Stomach smooth muscle (tissue), 2 donors: ENCODE measurements around the gene POLA1.

ENCODE experiments used
- H3K27ac ChIP-seq: one replicate; pipeline ENCODE4 v1.7.0; 2013; ENCODE audit warnings: mild to moderate bottlenecking, low read length, inconsistent platforms
- H3K27me3 ChIP-seq, 2 donors: one replicate each; pipeline ENCODE4 v1.7.0; 2013; ENCODE audit warnings: low read length in 2 of 2; ENCODE audit not compliant: insufficient read depth in 2 of 2, control insufficient read depth in 1 of 2
- H3K36me3 ChIP-seq, 2 donors: one replicate each; pipeline ENCODE4 v1.7.0; 2013; ENCODE audit warnings: low read length in 2 of 2; ENCODE audit not compliant: control insufficient read depth in 2 of 2, insufficient read depth in 2 of 2
- H3K4me1 ChIP-seq: one replicate; pipeline ENCODE4 v1.7.0; 2013; ENCODE audit warnings: low read length; ENCODE audit not compliant: control insufficient read depth, insufficient read depth
- H3K4me3 ChIP-seq, 2 donors: one replicate each; pipeline ENCODE4 v1.7.0; 2013; ENCODE audit warnings: low read length in 2 of 2
- H3K9ac ChIP-seq, 2 donors: one replicate each; pipeline ENCODE4 v1.7.0; 2013; ENCODE audit warnings: low read length in 2 of 2, mild to moderate bottlenecking in 1 of 2
- H3K9me3 ChIP-seq, 2 donors: one replicate each; pipeline ENCODE4 v1.7.0; 2013; ENCODE audit warnings: low read length in 2 of 2; ENCODE audit not compliant: control insufficient read depth in 2 of 2
- donor health status: healthy.
- donor health status: Pancreatic carcinoma.

The POLA1 gene

GRCh38 chrX:24659646-24660045 is 34.1 kb upstream of the POLA1 start:
- Histone ChIP-seq H3K27ac (no peak overlapping the region), H3K9ac (no peak overlapping the region), H3K4me1 (no peaks in the 10 kb centered on the region), H3K9me3 (no peaks in the 10 kb centered on the region), H3K27me3 (peaks cover 0 to 2% of the 10 kb centered on the region in 2 donors), H3K36me3 (no peaks in the 10 kb centered on the region), H3K4me3 (no peak overlapping the region)

DNA sequence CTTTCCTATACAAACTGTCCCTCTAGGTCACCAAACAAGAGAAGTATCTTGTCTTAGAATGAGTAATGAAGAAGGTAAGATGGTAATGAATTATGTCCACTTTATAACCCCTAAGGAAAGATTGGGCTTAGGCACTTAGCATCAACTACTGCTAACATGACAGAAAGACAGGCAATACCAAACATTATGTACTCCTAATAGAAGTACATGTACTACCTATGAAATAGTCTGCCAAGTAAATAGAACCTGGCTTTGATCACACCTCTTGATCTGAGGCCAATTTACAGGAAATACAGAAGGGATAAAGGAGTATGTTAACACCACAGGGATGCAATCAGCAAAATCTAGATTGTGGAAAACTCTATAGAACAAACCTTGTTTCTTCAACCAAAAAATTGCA is 32.4 kb upstream of the POLA1 start:
- peaks cover 0 to 2% of the 10 kb centered on the region in 2 donors for H3K27me3 ChIP-seq
- H3K9me3 ChIP-seq, result no peaks in the 10 kb centered on the region
- H3K4me1 ChIP-seq, result no peaks in the 10 kb centered on the region
- H3K27ac ChIP-seq, result no peak overlapping the region
- no peak overlapping the region for H3K9ac ChIP-seq
- H3K36me3 ChIP-seq, result no peaks in the 10 kb centered on the region
- no peak overlapping the region for H3K4me3 ChIP-seq

GRCh38 chrX:24662352-24662751 is 31.4 kb upstream of the POLA1 start:
- H3K36me3 ChIP-seq, result no peaks in the 10 kb centered on the region
- H3K27me3 ChIP-seq, result peaks cover 0 to 2% of the 10 kb centered on the region in 2 donors
- no peak overlapping the region for H3K27ac ChIP-seq
- no peaks in the 10 kb centered on the region for H3K9me3 ChIP-seq
- H3K9ac ChIP-seq, result no peak overlapping the region
- H3K4me3 ChIP-seq, result no peak overlapping the region
- H3K4me1 ChIP-seq, result no peaks in the 10 kb centered on the region

- H3K9me3 ChIP-seq, result no peaks in the 10 kb centered on the region
- H3K9ac ChIP-seq, result no peak overlapping the region
- H3K4me1 ChIP-seq, result no peaks in the 10 kb centered on the region
- no peaks in the 10 kb centered on the region for H3K27me3 ChIP-seq
- H3K4me3 ChIP-seq, result no peak overlapping the region
- H3K27ac ChIP-seq, result no peak overlapping the region
- no peaks in the 10 kb centered on the region for H3K36me3 ChIP-seq
Measured at GRCh38 chrX:24668111-24668510, 25.6 kb upstream of the POLA1 start.

GRCh38 chrX:24672701-24673190 is 21.0 kb upstream of the POLA1 start:
- no peaks in the 10 kb centered on the region for H3K36me3 ChIP-seq
- H3K9ac ChIP-seq, result no peak overlapping the region
- no peaks in the 10 kb centered on the region for H3K4me1 ChIP-seq
- H3K9me3 ChIP-seq, result no peaks in the 10 kb centered on the region
- no peak overlapping the region for H3K27ac ChIP-seq
- H3K27me3 ChIP-seq, result peaks cover 0 to 4% of the 10 kb centered on the region in 2 donors
- H3K4me3 ChIP-seq, result no peak overlapping the region

DNA sequence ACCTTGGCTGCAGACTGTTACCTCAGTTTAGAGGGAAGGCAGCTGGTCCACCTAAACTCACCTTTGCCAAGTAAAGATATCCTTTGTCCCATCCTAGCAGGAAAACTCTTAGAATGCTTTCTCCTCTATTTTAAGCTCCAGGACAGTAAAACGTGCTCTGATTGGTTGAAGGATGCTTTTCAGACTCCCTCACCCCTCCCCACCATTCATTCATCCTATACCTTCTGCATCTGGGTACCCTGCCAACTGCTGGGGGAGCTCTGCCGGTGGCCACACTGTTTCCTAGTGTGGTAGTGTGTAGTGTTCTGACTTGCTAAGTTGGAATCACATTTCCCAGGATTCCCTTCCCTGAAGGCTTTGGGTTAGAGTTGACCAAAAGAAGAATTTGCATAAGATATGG is 20.3 kb upstream of the POLA1 start:
- H3K4me1 ChIP-seq, result no peaks in the 10 kb centered on the region
- no peaks in the 10 kb centered on the region for H3K36me3 ChIP-seq
- H3K9me3 ChIP-seq, result no peaks in the 10 kb centered on the region
- H3K9ac ChIP-seq, result no peak overlapping the region
- no peak overlapping the region for H3K27ac ChIP-seq
- peaks cover 0 to 4% of the 10 kb centered on the region in 2 donors for H3K27me3 ChIP-seq
- H3K4me3 ChIP-seq, result no peak overlapping the region

DNA sequence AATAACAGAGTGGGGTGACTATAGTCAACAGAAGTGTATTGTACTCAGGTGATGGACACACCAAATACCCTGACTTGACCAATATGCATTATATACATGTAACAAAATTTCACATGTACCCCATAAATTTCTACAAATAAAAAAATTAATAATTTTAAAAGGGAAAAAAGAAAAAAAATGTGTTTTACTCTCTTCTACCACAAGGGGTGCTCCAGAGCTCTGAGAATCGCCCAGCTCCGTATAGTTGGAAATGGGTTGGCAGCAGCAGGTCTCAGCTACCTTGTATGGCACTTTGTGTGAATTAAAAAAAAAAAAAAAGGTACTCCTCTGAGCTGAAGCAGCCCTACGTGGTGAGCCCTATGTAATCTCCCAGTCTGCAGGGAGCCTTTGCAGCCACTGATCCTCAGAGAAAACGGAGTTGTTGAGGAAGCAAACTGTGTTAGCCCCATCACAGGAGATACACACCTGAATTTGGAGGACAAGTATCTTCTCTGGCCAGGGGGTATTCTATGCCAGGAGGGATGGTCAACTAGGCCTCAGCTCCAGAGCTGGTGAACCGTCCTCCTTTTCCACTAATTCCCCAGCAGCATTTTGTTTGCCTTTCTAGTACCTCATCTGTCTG is 17.2 kb upstream of the POLA1 start:
- H3K9ac ChIP-seq, result no peak overlapping the region
- no peaks in the 10 kb centered on the region for H3K4me1 ChIP-seq
- no peaks in the 10 kb centered on the region for H3K36me3 ChIP-seq
- H3K4me3 ChIP-seq, result no peak overlapping the region
- H3K27ac ChIP-seq, result no peak overlapping the region
- H3K9me3 ChIP-seq, result no peaks in the 10 kb centered on the region
- H3K27me3 ChIP-seq, result peaks cover 0 to 4% of the 10 kb centered on the region in 2 donors

DNA sequence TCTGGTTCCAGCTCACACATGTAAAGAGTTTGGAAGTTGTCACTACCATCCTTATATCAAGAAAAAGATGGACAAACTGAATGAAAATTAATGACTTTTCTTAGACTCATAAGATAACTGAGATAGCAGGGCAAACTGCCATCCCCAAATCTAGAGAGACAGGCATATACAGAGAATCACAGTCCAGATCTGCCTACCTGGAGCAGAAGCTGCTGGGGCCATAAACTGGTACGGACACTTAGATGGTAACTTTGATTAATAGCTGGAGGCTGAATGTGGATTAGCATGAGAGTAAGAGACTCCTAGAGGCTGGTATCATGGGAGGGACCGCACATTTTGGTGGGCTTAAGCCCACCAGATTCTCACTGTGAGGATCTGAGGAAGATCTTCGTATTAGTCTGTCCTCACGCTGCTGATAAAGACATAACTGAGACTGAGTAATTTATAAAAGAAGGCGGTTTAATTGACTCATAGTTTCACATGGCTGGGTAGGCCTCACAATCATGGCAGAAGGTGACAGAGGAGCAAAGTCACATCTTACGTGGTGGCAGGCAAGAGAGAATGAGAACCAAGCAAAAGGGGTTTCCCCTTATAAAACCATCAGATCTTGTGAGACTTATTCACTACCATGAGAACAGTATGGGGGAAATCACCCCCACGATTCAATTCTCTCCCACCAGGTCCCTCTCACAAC is 10.8 kb upstream of the POLA1 start:
- Histone ChIP-seq H3K4me3 (no peak overlapping the region), H3K36me3 (no peaks in the 10 kb centered on the region)

GRCh38 chrX:24684048-24684447 is 9.7 kb upstream of the POLA1 start:
- H3K4me1 ChIP-seq, result no peaks in the 10 kb centered on the region
- peaks cover 0 to 2% of the 10 kb centered on the region in 2 donors for H3K27me3 ChIP-seq
- H3K4me3 ChIP-seq, result no peak overlapping the region
- H3K27ac ChIP-seq, result no peak overlapping the region
- no peak overlapping the region for H3K9ac ChIP-seq
- no peaks in the 10 kb centered on the region for H3K36me3 ChIP-seq
- no peaks in the 10 kb centered on the region for H3K9me3 ChIP-seq

More for the DNA sequence above, 10.8 kb upstream of the POLA1 start:
- Histone ChIP-seq H3K4me1 (no peaks in the 10 kb centered on the region), H3K9ac (no peak overlapping the region), H3K27me3 (peaks cover 0 to 2% of the 10 kb centered on the region in 2 donors), H3K9me3 (no peaks in the 10 kb centered on the region), H3K27ac (no peak overlapping the region)

- Histone ChIP-seq H3K4me3 (no peak overlapping the region), H3K27me3 (no peaks in the 10 kb centered on the region), H3K9me3 (no peaks in the 10 kb centered on the region), H3K4me1 (no peaks in the 10 kb centered on the region), H3K36me3 (no peaks in the 10 kb centered on the region), H3K9ac (no peak overlapping the region), H3K27ac (no peak overlapping the region)
Measured at GRCh38 chrX:24692305-24692704, 1.4 kb upstream of the POLA1 start.

- H3K27me3 ChIP-seq, result no peaks in the 10 kb centered on the region
- no peaks in the 10 kb centered on the region for H3K9me3 ChIP-seq
- no peak overlapping the region for H3K27ac ChIP-seq
- no peak overlapping the region for H3K4me3 ChIP-seq
- no peaks in the 10 kb centered on the region for H3K36me3 ChIP-seq
- peak overlapping the region in 1 of 2 donors; percentile 63 for H3K9ac ChIP-seq
- H3K4me1 ChIP-seq, result no peaks in the 10 kb centered on the region
Measured at GRCh38 chrX:24694825-24695224, 1.1 kb downstream of the POLA1 start.
